H7 (cell line): Measurements from ENCODE around the gene PTS. TPM values are rescaled to one million over a fixed set of nuclear protein-coding genes. Genes with fewer than 3 reads are reported as not detected.

Source experiments
- DNase-seq: peaks from one replicate; pipeline ENCODE4 v3.0.0; 2012
- H3K27me3 ChIP-seq: 2 replicates; pipeline ENCODE4 v1.6.0; 2011; ENCODE audit warnings: mild to moderate bottlenecking, low read length; ENCODE audit not compliant: control insufficient read depth, insufficient read depth
- H3K36me3 ChIP-seq: replicated peaks from 2 replicates; pipeline ENCODE4 v1.5.1; 2011; ENCODE audit warnings: low read length; ENCODE audit not compliant: control insufficient read depth, insufficient read depth
- H3K4me3 ChIP-seq: 2 replicates; pipeline ENCODE4 v1.5.1; 2011; ENCODE audit warnings: low read depth, mild to moderate bottlenecking, control low read depth, low read length, moderate library complexity; ENCODE audit not compliant: insufficient read depth
- total RNA-seq: library from RNA; depleted of rRNA; stranded (reverse); fragments of >200 nt; shearing (Covaris generic); gene quantifications from 2 replicates; pipeline ENCODE4 v1.2.3, GENCODE V29; 2014

The PTS gene
- total RNA-seq, 1 experiment from 2014 or later = 13.3 TPM

- no peak overlapping the region for H3K4me3 ChIP-seq
- no peaks in the 10 kb centered on the region for H3K36me3 ChIP-seq
- DNase-seq = no peak
Measured at GRCh38 chr11:112211536-112211935, 14.7 kb upstream of the PTS start.

GRCh38 chr11:112212290-112212689, 13.9 kb upstream of the PTS start:
- DNase-seq = no peak
- H3K36me3 ChIP-seq = no peaks in the 10 kb centered on the region
- no peak overlapping the region for H3K4me3 ChIP-seq
- H3K27me3 ChIP-seq = no peaks in the 10 kb centered on the region

More at GRCh38 chr11:112211536-112211935, 14.7 kb upstream of the PTS start:
- H3K27me3 ChIP-seq = no peaks in the 10 kb centered on the region

- DNase-seq = no peak
- H3K4me3 ChIP-seq = no peak overlapping the region
- no peaks in the 10 kb centered on the region for H3K27me3 ChIP-seq
- no peaks in the 10 kb centered on the region for H3K36me3 ChIP-seq
Measured at GRCh38 chr11:112212710-112213109, 13.5 kb upstream of the PTS start.

DNA sequence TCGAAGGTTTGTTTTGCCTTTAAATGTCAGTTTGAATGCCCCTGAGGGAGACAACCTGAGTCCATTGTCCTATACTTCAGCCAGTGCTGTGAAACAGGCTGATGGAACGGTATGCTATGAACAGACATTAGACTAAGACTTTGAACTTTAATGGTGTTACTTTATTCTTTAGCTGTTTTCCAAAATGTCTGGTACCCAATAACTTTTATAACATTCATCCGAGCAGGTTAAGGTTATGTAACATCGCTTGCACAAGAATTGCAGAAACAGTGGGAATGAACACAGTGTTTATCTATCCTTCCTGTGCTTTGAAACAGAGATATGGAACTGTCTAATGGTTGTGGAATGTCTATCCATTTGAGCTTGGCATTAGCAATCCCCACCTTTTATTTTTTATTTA, 12.5 kb upstream of the PTS start:
- Histone ChIP-seq H3K36me3 (no peaks in the 10 kb centered on the region), H3K4me3 (no peak overlapping the region), H3K27me3 (no peaks in the 10 kb centered on the region)
- DNase-seq = no peak

- DNase-seq = no peak
- Histone ChIP-seq H3K36me3 (no peaks in the 10 kb centered on the region), H3K27me3 (no peaks in the 10 kb centered on the region), H3K4me3 (no peak overlapping the region)
Measured at GRCh38 chr11:112215621-112216020, 10.6 kb upstream of the PTS start.

- no peaks in the 10 kb centered on the region for H3K27me3 ChIP-seq
- no peak for DNase-seq
- no peaks in the 10 kb centered on the region for H3K36me3 ChIP-seq
- no peak overlapping the region for H3K4me3 ChIP-seq
Measured at GRCh38 chr11:112216561-112217105, 9.6 kb upstream of the PTS start.

GRCh38 chr11:112219476-112220232, 6.6 kb upstream of the PTS start:
- H3K4me3 ChIP-seq = no peak overlapping the region
- H3K36me3 ChIP-seq = no peaks in the 10 kb centered on the region
- H3K27me3 ChIP-seq = no peaks in the 10 kb centered on the region
- DNase-seq = peak; percentile 74

DNA sequence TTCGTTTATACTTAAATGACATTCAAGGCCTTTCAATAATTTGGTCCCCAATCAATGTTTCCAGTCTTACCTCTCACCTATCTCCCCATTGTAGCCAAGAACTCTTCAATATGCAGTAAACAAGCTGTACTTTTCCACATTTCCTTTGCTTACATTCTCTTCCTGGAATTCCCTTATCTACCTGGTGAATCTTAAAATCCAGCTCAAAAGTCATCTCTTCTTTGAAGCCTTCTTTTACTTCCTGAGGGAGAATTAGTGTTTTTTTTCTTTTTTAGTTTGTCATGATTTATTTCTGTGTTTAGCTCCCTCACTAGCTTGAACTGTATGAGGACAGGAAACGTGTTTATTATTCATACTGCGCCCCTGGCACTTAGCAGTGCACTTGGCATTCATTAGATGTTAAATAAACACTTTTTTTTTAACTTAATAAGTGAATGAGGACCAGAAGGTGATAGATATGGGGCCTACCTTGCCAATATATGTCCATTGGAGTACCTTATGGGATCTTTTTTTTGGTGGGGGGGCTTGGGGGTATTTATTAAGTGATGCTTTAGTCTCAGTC, 4.9 kb upstream of the PTS start:
- Histone ChIP-seq H3K4me3 (no peak overlapping the region), H3K27me3 (no peaks in the 10 kb centered on the region), H3K36me3 (no peaks in the 10 kb centered on the region)
- DNase-seq = no peak

DNA sequence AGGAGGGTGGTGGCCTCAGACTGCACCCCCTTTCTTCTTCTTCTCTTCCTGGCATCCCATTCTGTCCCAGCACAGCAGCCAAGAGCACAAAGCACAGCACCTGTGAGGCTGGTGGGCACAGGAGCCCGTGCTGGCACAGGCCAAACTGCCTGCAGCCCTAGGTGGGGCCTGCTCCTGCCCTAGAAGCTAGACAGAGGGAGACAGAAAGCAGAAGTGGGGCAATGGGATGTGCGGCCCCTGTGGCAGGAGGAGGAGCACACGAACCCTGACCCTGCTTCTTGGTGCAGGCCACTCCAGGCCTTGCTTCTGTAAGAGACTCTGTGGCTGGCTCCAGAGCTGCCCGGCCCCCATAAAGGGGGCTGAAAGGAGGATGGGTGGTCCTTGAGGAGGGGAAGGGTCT, 3.9 kb upstream of the PTS start:
- H3K4me3 ChIP-seq = no peak overlapping the region
- no peaks in the 10 kb centered on the region for H3K27me3 ChIP-seq
- DNase-seq = no peak
- no peaks in the 10 kb centered on the region for H3K36me3 ChIP-seq

DNA sequence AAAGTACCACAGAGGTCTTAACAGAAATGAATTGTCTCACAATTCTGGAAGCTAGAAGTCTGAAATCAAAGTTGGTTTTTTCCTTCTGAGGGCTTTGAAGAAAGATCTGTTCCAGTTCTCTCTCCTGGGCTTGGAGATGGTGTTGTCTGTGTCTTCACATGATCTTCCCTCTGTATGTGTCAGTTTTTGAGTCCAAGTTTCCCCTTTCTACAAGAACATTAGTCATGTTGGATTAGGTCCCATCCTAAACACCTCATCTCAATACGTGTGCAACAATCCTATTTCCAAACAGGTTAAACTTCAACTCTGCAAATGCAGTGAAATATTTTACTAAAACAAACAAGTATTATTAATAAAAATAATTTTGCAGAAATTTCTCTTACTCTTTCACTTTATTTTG, 3.1 kb upstream of the PTS start:
- no peak for DNase-seq
- Histone ChIP-seq H3K27me3 (no peaks in the 10 kb centered on the region), H3K4me3 (no peak overlapping the region), H3K36me3 (no peaks in the 10 kb centered on the region)

GRCh38 chr11:112223754-112224532, 2.3 kb upstream of the PTS start:
- Histone ChIP-seq H3K36me3 (no peaks in the 10 kb centered on the region), H3K27me3 (no peaks in the 10 kb centered on the region), H3K4me3 (no peak overlapping the region)
- no peak for DNase-seq

DNA sequence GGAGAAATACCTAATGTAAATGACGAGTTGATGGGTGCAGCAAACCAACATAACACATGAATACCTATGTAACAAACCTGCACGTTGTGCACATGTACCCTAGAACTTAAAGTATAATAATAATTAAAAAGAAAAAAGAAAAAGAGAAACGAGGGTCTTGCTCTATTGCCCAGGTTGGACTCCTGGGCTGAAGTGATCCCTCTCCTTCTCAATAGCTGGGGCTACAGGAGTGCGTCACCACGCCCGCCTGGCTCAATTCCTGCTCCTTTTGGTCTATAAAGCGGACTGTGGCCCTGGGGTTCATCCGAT, 521 bp upstream of the PTS start:
- H3K27me3 ChIP-seq = no peaks in the 10 kb centered on the region
- peak overlapping the region; percentile 80 for H3K4me3 ChIP-seq
- H3K36me3 ChIP-seq = peaks cover 3% of the 10 kb centered on the region
- no peak for DNase-seq

DNA sequence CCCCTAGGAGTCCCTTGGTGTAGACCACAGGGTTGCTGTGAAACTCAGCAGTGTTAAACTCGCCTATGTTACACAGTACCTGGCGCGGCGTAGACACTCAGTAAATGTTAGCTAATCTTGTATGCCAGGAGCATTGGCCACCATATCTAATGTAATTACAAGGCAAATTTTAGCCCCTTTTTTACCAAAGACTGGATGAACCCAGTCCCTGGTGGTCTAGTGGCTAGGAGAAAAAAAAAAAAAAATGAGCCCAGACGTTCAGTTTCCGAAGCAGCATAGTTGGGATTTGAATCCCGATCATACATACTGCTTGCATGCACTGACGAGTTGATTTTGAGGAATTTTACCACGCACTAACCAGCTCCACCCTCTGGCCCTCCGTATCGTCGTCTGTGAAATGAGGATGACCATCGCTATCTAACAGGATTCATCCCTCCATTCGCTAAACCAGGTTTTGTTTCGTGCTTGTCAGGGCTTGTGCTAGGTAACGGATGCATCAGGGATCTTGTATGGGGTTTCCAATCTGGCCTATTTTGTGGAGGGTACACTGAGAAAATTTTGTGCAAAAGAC, 688 bp downstream of the PTS start:
- Histone ChIP-seq H3K36me3 (peaks cover 3% of the 10 kb centered on the region), H3K4me3 (peak overlapping the region; percentile 80), H3K27me3 (no peaks in the 10 kb centered on the region)
- DNase-seq = peak; percentile 32

- Histone ChIP-seq H3K36me3 (peaks cover 3% of the 10 kb centered on the region), H3K27me3 (no peaks in the 10 kb centered on the region), H3K4me3 (peak overlapping the region; percentile 80; the same call in 1 of the 2 replicates)
- DNase-seq = no peak
Measured at GRCh38 chr11:112227471-112227870, 1.2 kb downstream of the PTS start.
